ENCODE measurements around the gene CRYM.

CRYM gene

GRCh38 chr16:21284414-21284813 lies 6.3 kb upstream of the CRYM start:
- DNase-seq (ENCODE audit: low read depth), result no peak
- H3K4me3 ChIP-seq (ENCODE audit: low read depth, low read length), result no peak overlapping the region
- TF ChIP-seq CTCF (IDR thresholded peaks at IDR 0.05; ENCODE audit: insufficient read depth, low read depth, low read length, missing control alignments), result no peak

- H3K4me3 ChIP-seq (ENCODE audit: low read depth, low read length), result peak overlapping the region; percentile 29; the same call in 1 of the 2 replicates
- TF ChIP-seq CTCF (IDR thresholded peaks at IDR 0.05; ENCODE audit: insufficient read depth, low read depth, low read length, missing control alignments), result no peak
- no peak for DNase-seq (ENCODE audit: low read depth)
Measured at GRCh38 chr16:21283521-21284289, 5.6 kb upstream of the CRYM start.

- TF ChIP-seq CTCF (IDR thresholded peaks at IDR 0.05; ENCODE audit: insufficient read depth, low read depth, low read length, missing control alignments), result no peak
- DNase-seq (ENCODE audit: low read depth), result no peak
- no peak overlapping the region for H3K4me3 ChIP-seq (ENCODE audit: low read depth, low read length)
Measured at GRCh38 chr16:21281698-21282389, 3.8 kb upstream of the CRYM start.

- DNase-seq (ENCODE audit: low read depth), result no peak
- no peak overlapping the region for H3K4me3 ChIP-seq (ENCODE audit: low read depth, low read length)
- no peak for TF ChIP-seq CTCF (IDR thresholded peaks at IDR 0.05; ENCODE audit: insufficient read depth, low read depth, low read length, missing control alignments)
Measured at GRCh38 chr16:21279501-21279900, 1.4 kb upstream of the CRYM start.

- no peak for TF ChIP-seq CTCF (IDR thresholded peaks at IDR 0.05; ENCODE audit: insufficient read depth, low read depth, low read length, missing control alignments)
- no peak for DNase-seq (ENCODE audit: low read depth)
- peak overlapping the region; percentile 43 for H3K4me3 ChIP-seq (ENCODE audit: low read depth, low read length)
Measured at GRCh38 chr16:21277045-21277926, 804 bp downstream of the CRYM start.

- TF ChIP-seq CTCF (IDR thresholded peaks at IDR 0.05; ENCODE audit: insufficient read depth, low read depth, low read length, missing control alignments), result no peak
- peak; percentile 51 for DNase-seq (ENCODE audit: low read depth)
- no peak overlapping the region for H3K4me3 ChIP-seq (ENCODE audit: low read depth, low read length)
Measured at GRCh38 chr16:21276090-21276489, 2.0 kb downstream of the CRYM start.
